Brain microvascular endothelial cell (primary cell): ENCODE results near the gene HSP90AA1.

ENCODE experiments used
- DNase-seq: peaks from one replicate; pipeline ENCODE4 v3.0.0-alpha.2; 2020
- H3K27ac ChIP-seq: fragments of 250-450 bp; sonication (Bioruptor Pico); 2 replicates; pipeline ENCODE4 v1.5.1; 2020; ENCODE audit warnings: mild to moderate bottlenecking, moderate library complexity
- H3K27me3 ChIP-seq: fragments of 250-450 bp; sonication (Bioruptor Pico); replicated peaks from 2 replicates; pipeline ENCODE4 v1.5.1; 2020; ENCODE audit warnings: mild to moderate bottlenecking
- H3K36me3 ChIP-seq: fragments of 250-450 bp; sonication (Bioruptor Pico); replicated peaks from 2 replicates; pipeline ENCODE4 v1.5.1; 2020; ENCODE audit warnings: mild to moderate bottlenecking
- H3K4me3 ChIP-seq: 2 replicates; pipeline ENCODE4 v1.5.1; 2011; ENCODE audit warnings: low read depth, mild to moderate bottlenecking, control low read depth, low read length, moderate library complexity
- CTCF ChIP-seq: IDR thresholded peaks from 2 replicates; pipeline ENCODE4 v1.5.1; 2011; ENCODE audit warnings: low read depth, mild to moderate bottlenecking, moderate library complexity, low read length, control low read depth, inconsistent platforms; ENCODE audit errors: missing control alignments
- in situ Hi-C: cut with HindIII; loops from 2 replicates; pipeline ENCODE4 v1.10.0; 2017; ENCODE audit warnings: low sequenced_read_pairs, low pct_ligation_motif_present

Gene HSP90AA1

GRCh38 chr14:102043251-102044025, 43.4 kb downstream of the HSP90AA1 start:
- H3K27ac ChIP-seq, result no peak overlapping the region
- H3K36me3 ChIP-seq, result peaks cover 89% of the 10 kb centered on the region
- no peaks in the 10 kb centered on the region for H3K27me3 ChIP-seq
- no peak overlapping the region for H3K4me3 ChIP-seq
- in situ Hi-C loops, result no loop called here
- DNase-seq, result no peak
- no peak for TF ChIP-seq CTCF

GRCh38 chr14:102042699-102043098, 44.1 kb downstream of the HSP90AA1 start:
- TF ChIP-seq CTCF, result no peak
- Histone ChIP-seq H3K36me3 (peaks cover 89% of the 10 kb centered on the region), H3K27ac (no peak overlapping the region), H3K4me3 (no peak overlapping the region), H3K27me3 (no peaks in the 10 kb centered on the region)
- in situ Hi-C loops, result no loop called here
- DNase-seq, result no peak

- no peak overlapping the region for H3K4me3 ChIP-seq
- DNase-seq, result no peak
- no peaks in the 10 kb centered on the region for H3K27me3 ChIP-seq
- H3K36me3 ChIP-seq, result peaks cover 95% of the 10 kb centered on the region
- no peak overlapping the region for H3K27ac ChIP-seq
- in situ Hi-C loops, result no loop called here
- no peak for TF ChIP-seq CTCF
Measured at GRCh38 chr14:102040153-102040552, 46.7 kb downstream of the HSP90AA1 start.

- H3K27ac ChIP-seq, result no peak overlapping the region
- H3K36me3 ChIP-seq, result peaks cover 95% of the 10 kb centered on the region
- TF ChIP-seq CTCF, result no peak
- H3K27me3 ChIP-seq, result no peaks in the 10 kb centered on the region
- no peak overlapping the region for H3K4me3 ChIP-seq
- in situ Hi-C loops, result loop anchor here (10.0 kb wide), 1 partner anchor 54 kb away; no protein-coding TSS in a partner anchor
- no peak for DNase-seq
Measured at GRCh38 chr14:102039157-102039556, 47.7 kb downstream of the HSP90AA1 start.

- DNase-seq, result no peak
- no peak overlapping the region for H3K4me3 ChIP-seq
- H3K27ac ChIP-seq, result no peak overlapping the region
- H3K36me3 ChIP-seq, result peaks cover 97% of the 10 kb centered on the region
- in situ Hi-C loops, result loop anchor here (10.0 kb wide), 1 partner anchor 53 kb away; no protein-coding TSS in a partner anchor
- TF ChIP-seq CTCF, result no peak
- H3K27me3 ChIP-seq, result no peaks in the 10 kb centered on the region
Measured at GRCh38 chr14:102037686-102038085, 49.2 kb downstream of the HSP90AA1 start.
